LNCaP clone FGC (cell line): Measurements from ENCODE around the gene ARMH1.

Source experiments
- DNase-seq: peaks from one replicate; pipeline ENCODE4 v3.0.0-alpha.2; 2011; ENCODE audit warnings: low read depth
- H3K4me3 ChIP-seq: 2 replicates; pipeline ENCODE4 v1.5.1; 2011; ENCODE audit warnings: mild to moderate bottlenecking, low read depth, low read length, control low read depth
- TF ChIP-seq, protein P1 (sequence below): IDR thresholded peaks from 2 replicates; pipeline ENCODE4 v1.5.1; 2012; ENCODE audit warnings: mild to moderate bottlenecking; ENCODE audit not compliant: control insufficient read depth, insufficient read depth; ENCODE audit errors: extremely low read depth

Gene ARMH1

DNA sequence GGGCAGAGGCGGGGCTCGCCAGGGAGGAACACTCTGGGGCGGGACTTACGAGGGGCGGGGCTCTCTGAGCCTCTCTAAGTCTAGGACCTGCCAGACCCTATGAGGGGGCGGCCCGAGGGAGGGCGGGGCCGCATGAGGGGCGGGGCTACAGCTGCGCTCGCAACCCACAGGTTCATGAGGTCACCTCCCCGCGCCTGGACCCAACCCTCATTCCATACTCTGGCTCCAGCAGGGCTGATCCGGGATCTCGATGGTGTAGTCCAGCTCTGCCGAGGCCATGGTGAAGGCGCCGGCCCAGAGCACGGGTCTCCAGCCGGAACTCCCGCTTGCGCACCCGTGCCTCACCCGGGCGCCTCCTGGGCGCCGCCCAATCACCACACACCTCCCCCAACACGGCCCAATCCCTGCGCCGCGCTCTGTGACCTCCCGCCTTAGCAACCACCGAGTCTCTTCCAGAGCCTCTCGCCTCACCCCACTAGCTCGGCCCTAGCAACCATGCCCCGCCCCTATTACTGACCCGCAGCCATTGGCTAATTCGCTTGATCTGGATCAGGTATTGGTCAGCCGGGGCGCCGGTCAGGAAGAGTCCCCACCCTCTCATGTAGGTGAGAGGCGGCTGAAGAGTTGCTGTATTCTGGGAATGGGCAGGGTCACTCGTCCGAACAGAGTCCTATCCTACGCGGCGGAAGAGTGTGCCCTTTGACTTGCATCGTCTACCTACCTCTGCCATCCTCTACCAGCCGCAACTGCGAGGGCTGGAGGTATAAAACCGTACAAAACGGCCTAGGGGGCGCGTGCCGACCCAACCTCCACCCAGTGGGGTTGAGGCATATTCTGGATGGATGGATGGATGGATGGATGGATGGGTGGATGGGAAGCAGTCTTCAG lies at the start of gene ARMH1, which contains the start of gene TMEM53:
Gene ARMH1, plus strand, starts transcription at position 602 of the 888 bp plus-strand sequence. CDS start 14,984 bp downstream, outside the sequence.
Gene TMEM53, minus strand, starts transcription at position 369 of the 888 bp plus-strand sequence. Its CDS starts 90 bp downstream, at position 279.
- peak; percentile 98 for DNase-seq
- peak within 1 kb of the TSS; percentile 75 for H3K4me3 ChIP-seq
- TF ChIP-seq, protein P1, sequence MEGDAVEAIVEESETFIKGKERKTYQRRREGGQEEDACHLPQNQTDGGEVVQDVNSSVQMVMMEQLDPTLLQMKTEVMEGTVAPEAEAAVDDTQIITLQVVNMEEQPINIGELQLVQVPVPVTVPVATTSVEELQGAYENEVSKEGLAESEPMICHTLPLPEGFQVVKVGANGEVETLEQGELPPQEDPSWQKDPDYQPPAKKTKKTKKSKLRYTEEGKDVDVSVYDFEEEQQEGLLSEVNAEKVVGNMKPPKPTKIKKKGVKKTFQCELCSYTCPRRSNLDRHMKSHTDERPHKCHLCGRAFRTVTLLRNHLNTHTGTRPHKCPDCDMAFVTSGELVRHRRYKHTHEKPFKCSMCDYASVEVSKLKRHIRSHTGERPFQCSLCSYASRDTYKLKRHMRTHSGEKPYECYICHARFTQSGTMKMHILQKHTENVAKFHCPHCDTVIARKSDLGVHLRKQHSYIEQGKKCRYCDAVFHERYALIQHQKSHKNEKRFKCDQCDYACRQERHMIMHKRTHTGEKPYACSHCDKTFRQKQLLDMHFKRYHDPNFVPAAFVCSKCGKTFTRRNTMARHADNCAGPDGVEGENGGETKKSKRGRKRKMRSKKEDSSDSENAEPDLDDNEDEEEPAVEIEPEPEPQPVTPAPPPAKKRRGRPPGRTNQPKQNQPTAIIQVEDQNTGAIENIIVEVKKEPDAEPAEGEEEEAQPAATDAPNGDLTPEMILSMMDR: 0 out of 2 replicates have a peak, but pooled peaks have one; percentile 2

DNA sequence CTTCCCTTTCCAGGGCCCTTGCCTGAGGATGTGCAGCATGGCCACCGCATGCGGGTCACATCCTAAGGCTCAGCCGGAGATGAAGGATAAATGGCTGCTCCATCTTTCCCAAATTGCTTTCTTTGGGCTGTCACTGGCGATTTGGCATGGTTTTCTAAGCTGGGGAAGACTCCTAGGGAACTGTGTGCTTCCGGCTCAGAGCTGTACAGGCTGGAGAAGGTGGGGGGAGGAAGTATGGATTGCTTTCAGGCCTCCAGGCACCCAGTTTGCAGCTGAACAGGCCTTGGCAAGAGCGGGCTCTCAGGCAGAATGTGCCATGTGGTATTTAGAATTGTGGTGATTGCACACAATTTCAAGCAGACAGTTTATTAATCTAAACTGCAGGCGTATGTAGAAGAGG lies 49.2 kb upstream of the ARMH1 start:
- no peak for DNase-seq
- no peak overlapping the region for H3K4me3 ChIP-seq
- TF ChIP-seq, protein P1: no peak

DNA sequence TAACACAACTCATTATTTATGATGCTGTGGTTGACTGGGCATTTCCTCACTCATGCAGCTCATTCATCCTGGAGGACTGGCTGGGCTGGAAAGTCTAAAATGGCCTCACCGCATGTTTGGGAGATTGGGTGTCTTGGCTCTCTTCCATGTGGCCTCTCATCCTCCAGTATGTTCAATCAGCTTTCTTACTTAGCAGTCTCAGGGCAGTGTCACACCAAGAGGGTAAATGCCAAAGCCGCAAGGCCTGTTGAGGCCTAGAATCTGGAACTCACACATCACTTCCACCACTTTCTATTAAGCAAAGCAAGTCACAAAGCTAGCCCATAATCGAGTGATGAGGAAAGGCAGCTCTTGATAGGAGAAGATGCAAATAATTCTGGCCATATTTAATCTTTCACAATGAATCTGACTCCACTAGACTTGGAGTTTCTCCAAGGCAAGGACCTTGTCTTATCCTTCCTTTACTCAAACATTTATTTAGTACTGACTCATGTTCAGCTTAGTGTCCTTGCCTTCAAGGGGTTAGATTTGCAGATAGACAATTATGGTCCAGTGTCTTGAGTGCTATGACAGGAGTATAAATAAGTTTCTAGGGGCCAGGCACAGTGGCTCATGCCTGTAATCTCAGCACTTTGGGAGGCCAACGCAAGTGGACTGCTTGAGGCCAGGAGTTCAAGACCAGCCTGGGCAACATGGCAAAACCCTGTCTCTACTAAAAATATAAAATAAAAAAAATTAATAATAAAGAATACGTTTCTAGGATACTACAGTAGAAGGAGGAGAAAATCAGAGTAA lies 45.4 kb upstream of the ARMH1 start:
- DNase-seq: no peak
- no peak overlapping the region for H3K4me3 ChIP-seq
- TF ChIP-seq, protein P1: no peak

DNA sequence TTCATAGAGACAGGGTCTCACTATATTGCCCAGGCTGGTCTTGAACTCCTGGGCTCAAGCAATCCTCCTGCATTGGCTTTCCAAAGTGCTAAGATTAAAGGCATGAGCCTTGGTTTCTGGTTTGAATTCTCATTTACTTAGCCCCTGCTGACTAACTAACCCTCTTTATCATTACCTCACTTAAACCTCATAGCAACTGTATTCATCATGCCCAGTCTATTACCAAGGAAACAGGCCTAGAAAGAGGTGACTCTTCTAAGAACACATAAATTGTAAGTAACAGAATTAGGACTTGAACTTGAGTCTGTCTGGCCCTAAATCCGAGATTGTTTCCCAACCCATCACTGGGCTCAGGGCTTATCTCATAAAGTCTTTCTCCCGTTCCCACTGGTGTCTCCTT lies 44.4 kb upstream of the ARMH1 start:
- TF ChIP-seq, protein P1: no peak
- no peak overlapping the region for H3K4me3 ChIP-seq
- no peak for DNase-seq

DNA sequence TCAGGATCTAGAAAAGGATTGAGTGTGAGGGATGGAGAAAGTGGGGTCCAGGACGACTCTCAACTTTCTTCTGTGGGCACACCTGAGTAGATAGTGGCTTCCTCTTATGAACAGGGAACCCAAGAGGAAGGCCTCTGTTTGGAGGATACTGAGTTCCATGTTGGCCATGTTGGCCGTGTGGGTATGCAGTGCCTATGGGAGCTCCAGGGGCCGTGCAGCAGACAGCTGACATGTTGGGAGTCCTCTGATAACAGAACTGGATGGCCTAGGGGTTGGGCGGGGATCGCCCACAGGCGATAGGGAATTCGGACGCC lies 43.2 kb upstream of the ARMH1 start:
- H3K4me3 ChIP-seq: peak overlapping the region; percentile 77
- TF ChIP-seq, protein P1: no peak
- DNase-seq: no peak

DNA sequence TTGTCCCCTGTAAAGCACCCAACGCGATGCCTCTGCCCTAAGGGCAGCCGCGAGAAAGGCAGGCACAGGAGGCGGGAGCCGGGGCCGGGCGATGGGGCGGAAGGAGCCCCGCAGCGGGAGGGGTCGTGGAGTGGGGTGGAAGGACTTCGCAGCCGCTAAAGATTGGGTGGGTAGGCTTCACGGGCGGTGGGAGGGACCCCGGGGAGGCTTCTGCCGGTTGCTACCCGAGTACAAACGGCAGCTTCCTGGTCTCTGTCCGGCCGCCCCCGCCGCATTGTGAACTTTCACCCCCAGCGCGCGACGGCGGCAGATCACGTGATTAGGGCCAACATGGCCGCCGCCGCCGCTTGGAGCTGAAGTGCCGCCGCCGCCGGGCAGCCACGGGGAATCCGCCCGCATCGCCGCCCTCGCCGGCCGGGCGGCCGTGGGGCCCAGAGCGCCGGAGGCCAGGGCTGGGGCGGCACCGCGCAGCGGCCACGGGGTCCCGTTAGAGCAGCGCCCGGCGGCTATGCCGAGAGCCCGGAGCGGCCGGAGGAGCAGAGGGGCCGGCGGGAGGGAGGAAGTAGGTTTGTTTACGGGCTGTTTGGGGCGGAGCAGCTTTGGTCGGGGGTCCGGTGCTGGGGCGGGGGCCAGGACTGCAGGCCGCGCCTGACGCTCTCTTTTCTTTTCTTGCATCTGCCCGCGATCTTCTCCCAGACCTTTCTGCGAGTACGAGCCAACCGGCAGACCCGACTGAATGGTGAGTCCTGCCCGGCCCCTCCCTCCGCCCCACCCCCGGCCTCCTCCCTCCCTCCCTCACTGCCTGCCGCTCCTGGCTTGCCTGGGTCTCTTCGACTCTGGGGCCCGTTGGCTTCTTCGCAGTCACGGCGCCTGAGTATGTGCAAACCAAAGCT lies 42.6 kb upstream of the ARMH1 start:
- H3K4me3 ChIP-seq: peak overlapping the region; percentile 77
- TF ChIP-seq, protein P1: no peak
- peak; percentile 58 for DNase-seq
